ENCODE results near the gene CSHL1.
"Not testable (repeated sequence)": the region's sequence is repeated elsewhere in the genome, so short reads cannot be mapped to it uniquely, and the experiment has no call there.

Gene CSHL1

DNA sequence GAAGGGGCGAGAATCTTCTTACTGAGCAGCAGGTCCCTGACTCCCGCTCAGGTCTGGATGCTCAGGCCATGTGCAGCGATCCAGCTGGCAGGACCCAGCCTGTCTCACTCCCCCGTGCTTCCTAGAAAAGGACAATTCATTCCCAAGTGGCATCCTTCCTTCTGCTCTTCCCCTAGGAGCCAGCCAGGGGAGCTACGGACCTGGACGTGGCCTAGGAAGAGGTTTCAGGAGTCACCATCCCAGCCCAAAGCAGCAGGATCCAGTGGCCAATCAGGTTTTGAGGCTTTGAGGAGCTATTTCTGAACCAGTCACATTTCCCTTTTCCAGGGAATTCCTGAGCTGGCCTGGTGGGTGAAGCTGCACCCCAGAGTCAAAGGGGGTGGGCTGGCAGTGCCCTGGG, 28.8 kb upstream of the CSHL1 start:
- no peak for DNase-seq (ENCODE audit: low spot score)

DNA sequence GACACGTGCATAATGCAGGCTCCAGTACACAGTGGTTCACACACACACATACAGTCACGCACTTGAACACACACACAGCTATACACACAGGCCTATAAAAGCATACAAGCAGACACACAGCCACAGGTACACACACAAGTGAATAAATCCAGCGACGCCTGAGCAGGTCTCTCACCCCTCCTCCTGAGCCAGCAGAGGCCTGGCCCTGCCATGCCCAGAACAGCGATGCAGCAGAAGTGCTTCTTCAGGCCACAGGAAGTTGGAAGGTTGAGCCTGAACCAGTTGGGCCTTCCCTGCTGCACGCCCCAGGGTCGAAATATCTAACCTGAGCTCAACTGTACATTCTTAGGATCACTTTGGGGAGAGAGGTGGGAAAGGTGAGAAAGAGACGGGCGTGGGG, 28.3 kb upstream of the CSHL1 start:
- DNase-seq (ENCODE audit: low spot score): no peak

DNA sequence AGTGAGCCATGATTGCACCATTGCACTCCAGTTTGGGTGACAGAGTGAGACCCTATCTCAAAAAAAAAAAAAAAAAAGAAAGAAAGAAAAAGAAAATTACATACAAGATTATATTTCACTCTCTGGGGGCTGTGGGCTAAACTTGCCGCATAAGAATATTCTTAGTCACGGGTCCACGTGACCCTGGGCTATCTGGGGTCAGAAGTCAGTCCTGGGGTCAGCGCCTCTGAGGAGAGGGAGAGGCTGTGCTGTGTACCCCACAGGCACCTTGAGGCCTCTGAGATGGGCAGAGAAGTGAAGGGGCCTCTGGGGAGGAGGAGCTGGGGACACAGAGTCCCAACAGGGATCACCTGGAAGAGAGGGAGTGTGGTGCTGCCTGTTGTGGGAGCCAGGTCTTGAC, 26.9 kb upstream of the CSHL1 start:
- DNase-seq (ENCODE audit: low spot score): no peak

DNA sequence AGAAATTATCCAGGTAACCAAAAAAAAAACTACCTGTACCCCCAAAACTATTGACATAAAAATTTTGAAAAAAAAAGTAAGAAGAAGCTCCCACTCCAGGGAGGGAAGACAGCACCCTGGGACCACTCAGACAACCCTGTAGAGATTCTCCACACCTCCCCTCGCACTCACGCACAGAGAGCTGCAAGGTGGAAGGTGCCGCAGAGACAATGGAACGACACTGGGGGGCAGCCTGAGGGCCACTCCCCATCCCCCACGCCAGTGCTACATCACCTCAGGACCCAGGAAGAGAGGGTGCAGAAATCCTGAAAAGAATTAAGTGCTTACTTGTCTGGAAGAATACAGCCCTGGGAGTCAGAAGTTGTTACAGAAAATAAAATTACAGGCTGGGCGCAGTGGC, 26.3 kb upstream of the CSHL1 start:
- DNase-seq (ENCODE audit: low spot score): no peak

DNA sequence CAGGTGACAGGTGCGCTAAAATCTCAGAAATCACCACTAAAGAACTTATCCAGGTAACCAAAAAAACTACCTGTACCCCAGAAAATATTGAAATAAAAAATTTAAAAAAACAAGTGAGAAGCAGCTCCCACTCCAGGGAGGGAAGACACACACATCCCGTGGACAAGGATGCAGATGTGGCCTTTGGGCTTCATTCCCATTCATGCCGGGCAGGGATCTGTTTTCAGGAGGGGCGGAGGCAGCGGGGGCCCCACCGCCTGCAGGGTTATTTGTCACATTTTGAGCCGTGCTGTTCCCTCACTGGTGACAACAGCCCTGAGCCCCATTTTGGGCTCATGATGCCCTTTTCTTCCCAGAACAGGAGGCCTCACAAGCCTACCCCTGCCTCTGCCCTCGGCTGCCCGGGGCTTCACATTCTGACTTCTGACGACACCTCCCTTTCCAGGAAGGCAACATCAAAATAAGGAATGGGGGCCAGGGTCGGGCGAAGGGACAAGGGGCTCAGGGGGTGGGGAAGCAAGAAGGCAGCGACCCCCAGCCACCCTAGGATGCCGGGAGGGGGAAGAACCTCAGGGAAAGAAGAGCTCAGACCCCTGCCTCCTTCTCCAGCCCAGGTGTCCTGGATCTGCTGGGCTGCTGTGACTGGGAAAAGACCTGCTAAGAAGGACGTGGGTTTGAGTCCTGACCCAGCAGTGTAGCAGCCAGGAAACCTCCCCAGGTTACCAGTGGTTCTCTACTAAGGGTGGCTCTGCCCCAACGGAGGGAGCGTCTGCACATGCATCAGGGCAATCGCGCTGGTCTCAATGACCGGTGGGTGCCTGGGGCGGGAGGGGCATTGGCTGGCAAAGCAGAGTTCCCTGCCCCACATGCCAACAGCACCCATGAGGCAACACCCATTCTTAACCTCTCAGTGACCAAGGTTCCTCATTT, 23.4 kb upstream of the CSHL1 start:
- no peak for DNase-seq (ENCODE audit: low spot score)

DNA sequence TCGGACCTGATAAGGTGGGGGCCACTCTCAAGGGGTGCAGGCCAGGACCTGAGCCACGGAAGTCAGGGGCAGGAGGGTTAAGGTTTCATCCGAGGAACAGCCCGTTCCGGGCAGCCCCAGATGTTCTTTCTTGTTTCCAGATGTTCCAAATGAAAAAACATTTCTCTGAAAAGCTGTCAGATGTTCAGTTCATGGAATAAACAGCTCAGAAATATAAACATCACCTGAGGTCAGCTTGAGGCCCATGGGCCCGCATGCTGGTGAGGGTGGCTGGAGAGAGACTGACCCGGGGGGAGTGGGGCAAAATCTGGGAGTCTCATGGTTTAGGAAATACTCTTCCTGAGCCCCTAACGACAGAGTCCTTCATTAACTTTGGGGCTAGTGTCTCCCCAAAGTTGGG, 22.5 kb upstream of the CSHL1 start:
- no peak for DNase-seq (ENCODE audit: low spot score)

DNA sequence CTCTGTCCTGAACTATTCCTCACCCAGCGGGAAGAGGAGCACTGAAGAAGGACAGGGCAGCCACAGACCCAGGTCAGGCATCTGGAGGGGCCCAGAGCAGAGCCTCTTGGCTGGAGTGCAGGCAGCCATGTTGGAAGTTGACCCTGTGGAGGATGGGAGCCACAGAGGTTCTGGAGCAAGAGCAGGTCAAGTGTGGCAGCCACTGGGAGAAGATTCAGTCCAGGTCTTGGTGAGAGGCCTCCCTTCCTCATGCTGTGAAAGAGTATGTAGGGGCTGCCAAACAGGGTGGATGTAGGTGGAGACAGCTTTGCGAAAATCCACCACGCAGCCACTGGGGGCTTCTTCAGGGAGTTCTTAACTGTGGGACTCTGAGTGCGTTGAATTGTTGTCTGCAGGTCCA, 21.7 kb upstream of the CSHL1 start:
- no peak for DNase-seq (ENCODE audit: low spot score)

DNA sequence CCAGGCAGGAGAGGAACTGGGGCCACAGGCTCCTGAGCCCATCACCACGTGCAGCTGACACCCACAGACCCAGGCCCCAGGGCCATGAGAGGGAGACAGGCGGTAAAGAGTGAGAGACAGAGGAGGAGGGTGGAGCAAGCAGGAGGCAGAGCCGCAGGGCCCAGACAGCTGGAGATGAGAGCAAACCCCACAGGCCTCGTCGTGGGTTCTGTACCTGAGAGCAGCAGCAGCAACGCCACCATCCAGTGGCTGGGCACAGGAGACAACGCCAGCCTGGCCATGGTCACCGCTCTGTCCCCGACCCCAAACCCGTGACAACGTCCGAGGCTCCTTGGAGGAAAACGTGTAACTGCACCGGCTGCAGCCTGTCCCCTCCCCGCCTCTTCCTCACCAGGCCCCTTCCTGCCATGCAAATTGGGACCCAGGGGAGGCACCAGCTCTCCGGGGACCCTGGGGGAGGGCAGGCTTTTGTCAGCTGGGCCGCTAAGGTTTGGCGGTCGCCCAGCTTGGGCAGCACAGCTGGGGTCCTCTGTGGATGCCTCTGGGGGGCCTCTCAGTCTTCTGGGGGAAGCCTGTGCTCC, 21.0 kb upstream of the CSHL1 start, which contains the start of gene CD79B:
Gene CD79B (minus strand): TSS at position 351 of the 581 bp plus-strand sequence. CDS start 70 bp downstream, at position 281.
- DNase-seq (ENCODE audit: low spot score): no peak

DNA sequence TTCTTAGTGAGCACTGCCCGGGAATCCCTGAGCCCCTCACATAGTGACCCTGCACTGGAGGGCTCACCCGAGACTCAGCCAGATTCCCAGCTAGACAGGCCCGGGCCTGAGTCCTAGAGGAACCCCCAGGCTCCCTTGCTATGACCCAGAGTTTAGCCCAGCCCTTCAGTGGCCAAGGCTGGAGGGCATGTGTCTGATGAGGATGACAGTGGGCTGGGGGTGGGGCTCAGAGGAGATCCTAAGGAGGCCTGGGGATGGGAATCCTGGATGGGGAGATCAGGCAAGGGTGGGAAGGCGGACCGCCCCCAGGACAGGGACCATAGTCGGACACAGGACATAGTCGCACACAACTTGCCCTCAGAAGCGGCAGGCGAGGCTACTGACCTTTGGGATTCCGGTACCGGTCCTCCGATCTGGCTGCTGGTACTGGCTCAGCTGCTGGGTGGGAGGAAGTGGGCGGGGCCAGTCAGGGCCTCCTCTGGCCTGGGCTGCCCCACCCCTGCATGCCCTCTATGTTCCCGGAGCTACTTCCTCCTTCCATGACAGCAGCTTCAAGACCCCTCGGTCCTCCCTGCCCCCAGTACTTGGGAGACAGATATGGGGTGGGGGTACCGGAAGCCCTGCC, 20.0 kb upstream of the CSHL1 start:
- no peak for DNase-seq (ENCODE audit: low spot score)

DNA sequence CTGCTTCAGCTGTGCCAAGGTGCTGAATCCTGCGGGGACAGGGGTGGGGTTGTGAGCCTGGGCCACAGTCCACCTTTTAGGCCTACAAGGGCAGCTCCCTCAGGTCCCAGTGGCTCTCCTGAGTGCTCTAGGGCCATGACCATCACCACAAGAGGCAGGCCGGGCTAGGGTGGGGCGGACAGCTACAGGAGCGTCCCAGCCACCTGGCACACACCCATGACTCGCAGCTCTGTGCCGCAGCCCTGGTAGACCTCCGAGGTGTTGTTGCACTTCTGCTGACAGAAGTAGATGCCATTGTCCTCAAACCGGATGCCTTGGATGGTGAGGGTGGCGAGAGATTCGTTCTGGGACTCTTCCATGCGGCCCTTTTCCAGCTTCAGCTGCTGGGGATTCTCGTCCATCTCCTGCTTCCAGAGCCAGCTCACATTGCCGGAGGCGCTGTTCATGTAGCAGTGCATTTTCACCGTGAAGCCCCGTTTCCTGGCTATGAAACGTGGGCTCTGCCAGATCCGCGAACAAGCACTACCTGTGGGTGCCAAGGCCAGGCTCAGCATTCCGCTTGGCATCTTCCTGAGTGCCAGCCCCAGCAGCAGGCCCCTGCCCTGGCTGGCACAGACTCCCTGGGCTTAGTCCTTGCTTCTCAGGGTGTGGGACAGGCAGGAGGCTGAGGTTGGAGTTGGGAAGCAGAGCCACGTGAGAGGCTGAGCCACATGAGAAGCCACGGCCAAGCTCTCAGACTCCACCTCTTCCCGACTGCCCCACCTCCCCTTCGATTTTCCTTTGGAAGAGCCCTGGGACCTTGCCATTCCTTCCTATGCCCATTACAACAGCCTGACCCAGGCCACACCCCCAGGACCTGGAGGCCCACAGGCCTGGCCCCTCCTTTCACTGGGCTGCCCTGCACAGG, 19.1 kb upstream of the CSHL1 start:
- DNase-seq (ENCODE audit: low spot score): no peak

DNA sequence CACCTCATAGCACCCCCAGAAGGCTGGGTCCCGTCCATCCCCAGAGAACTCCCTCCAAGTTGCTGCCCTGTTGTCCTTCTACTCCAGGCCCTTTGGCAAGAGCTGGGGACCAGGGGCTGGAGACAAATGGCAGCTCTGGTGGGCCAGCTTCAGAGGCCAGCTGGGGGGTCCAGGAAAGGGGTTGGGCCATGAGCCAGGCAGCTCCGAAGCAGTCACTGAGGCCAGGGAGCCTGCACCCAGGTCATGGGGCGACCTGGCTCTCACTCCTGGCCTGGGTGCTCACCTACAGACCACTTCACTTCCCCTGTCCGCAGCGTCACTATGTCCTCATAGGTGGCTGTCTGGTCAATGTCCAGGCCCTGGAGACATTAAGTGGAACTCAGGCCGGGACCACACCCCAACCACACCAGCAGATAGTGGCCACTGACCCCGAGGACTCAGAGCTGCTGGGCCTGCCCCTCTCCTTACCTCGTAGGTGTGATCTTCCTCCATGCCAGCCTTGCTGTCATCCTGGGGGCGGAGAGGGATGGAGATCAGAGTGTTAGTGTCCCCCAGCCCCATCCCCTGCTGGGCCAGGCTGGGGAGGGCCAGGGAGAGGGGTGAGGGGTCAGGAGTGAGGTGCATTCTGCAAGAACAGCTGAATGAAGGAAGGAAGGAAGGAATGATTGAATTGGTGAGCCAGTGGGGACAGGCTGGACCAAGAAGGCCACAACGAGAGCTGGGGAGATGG, 18.1 kb upstream of the CSHL1 start:
- DNase-seq (ENCODE audit: low spot score): no peak

DNA sequence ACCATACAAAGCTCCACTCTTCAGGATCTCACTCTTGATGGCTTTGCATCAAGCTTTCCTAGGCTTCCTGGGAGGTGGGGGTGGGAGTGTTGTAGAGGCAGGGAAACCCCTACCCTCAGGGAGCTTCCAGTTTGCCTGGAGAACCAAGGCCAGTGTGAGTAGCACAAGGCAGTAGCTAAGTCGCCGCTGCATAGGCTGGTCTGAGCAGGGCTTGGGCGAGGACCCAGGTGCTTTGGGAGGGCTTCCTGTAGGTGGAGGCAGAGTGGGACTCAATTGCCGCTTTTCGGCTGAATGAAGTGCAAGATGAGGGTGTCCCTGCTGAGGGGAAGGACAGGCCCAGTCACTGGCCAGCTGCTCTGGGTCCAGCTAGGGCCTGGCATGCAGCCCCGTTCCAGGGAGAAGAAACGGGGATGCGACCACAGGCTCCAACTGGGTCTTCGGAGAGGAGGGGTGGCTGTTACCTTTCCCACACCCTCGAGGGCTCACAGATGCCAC, 17.2 kb upstream of the CSHL1 start:
- DNase-seq (ENCODE audit: low spot score): no peak

DNA sequence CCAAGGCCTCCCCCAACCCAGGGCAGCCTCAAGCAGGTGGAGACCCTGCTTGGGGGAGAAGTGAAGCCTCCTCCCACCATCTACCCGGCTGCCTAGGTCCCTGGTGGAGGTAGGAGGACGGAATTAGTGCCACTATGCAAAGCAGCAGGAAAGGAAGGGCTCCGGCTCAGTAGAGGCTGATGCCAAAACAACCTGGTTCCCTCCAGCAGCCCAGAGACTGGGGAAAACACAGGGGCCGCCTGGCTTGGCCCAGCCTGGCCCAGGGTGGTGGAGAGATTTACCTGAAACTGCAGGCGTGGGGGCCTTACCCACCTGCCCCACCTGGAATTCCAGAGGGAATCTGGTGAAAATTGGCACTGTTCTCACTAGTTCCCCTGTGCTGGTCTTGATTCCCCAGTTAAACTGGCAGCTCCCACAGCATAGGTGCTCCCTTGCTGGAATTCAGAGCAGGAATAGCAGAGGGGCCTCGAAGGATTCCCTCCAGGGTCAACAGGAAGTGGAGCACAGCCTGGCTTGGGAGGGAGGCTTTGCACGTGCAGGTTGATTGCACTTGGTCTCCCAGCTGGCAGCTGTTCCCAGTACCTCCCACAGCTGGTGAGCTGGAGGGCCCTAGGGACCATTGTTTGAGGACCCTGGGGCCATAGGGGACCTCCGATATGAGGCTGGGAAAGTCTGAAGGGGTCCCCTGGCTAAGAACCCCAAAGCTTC, 16.6 kb upstream of the CSHL1 start:
- DNase-seq (ENCODE audit: low spot score): no peak

DNA sequence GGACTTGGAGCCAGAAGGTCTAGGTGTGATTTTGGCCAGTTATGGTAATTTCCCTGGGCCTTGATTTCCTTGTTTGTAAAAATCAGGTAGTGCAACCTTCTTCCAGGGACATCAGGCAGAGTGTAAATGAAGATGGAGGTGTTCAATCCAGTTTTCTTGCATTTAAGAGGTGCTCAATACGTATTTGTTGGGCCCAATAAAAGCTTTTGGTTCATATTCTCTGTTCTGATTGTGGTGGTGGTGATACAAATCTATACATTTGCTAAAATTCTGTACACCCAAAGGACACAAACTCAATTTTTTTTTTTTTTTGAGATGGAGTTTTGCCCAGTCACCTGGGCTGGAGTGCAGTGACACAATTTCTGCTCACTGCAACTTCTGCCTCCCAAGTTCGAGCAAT, 15.1 kb upstream of the CSHL1 start:
- DNase-seq (ENCODE audit: low spot score): no peak

DNA sequence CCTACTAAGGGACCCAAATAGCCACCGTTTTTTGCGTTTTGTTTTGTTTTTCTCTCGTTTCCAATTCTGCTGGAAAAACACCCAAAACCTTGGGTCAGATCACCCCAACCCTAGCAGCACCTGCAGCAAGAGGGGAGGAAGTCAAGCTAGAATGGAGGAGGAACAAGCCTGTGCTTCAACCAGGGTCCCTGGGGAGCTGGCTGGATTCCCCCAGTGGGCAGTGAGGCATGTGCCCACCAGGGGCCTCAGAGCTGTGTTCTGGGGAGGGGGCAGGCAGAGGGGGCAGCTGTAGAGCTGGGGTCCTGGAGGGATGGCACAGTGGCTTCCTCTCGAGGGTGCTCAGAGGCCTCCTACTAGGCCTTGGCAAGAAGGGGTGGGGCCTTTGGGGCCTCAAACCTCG, 14.6 kb upstream of the CSHL1 start:
- no peak for DNase-seq (ENCODE audit: low spot score)

DNA sequence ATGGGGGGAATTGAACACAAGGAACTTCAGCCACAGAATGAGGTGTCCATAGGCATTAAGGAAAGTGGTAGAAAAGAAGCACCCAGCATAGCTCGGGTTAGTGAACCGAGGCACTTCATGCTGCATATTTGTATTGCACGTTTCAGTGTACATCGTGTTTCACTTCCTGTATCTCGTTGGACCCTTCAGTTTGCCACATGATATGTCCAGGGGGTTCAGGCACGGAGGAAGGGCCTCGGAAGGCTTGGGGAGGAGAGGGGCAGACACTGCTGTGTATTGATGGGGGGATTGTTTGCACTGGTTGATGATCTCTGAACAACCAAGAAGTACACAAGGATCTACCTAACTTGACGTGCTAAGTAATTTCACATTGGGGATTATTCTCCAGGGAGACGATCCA, 11.3 kb upstream of the CSHL1 start:
- DNase-seq (ENCODE audit: low spot score): not testable (repeated sequence)

DNA sequence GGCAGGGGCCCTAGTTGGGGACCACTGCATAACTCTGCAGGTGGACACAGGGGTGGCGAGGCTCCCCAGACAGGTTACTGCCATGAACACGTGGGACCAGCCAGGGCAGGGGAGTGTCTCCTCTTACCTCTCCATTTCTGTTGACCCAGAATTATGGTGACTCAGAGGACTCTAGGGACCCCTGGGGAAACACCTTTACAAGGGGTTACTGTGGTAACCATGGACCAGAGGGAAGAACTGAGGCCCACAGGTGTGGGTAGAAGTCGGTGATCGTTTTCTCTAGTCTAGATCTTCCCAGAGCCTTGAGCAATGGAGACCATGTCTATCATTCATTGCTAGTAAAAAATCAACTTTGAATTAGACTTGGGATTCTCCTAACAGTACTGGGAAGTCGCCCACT, 9.7 kb upstream of the CSHL1 start:
- not testable (repeated sequence) for DNase-seq (ENCODE audit: low spot score)

DNA sequence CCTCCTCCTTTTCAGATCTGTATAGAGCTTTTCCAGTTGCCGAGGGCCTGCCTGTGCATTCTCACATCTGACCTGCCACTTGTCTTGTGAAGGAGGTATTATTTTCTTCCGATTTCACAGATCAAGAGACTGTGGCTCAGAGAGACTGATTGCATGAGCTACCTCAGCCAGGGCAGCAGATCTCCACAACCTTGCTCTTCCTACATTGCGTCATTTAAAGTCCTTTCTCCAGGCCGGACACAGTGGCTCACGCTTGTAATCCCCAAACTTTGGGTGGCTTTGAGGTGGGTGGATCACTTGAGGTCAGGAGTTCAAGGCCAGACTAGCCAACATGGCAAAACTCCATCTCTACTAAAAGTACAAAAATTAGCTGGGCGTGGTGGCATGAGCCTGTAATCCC, 9.0 kb upstream of the CSHL1 start:
- peak; percentile 21 for DNase-seq (ENCODE audit: low spot score)

DNA sequence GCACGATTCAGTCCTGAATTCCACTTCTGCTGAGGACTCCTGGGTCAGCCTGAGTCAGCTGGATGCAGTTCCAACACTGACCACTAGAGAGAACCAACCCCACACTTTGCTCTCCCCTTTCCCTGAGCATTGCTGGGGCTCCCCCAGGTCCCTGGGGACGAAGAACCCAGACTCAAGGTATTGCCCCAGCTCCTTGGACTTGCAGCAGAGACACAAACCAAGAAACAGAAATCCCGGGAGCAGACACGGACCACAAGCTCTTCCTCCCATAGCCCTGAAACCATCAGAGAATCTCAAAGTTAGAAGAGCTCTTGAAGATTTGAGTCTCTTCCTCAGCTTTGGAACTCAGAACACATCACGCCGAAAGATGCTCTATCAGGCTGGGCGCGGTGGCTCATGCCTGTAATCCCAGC, 8.3 kb upstream of the CSHL1 start:
- DNase-seq (ENCODE audit: low spot score): peak; percentile 69

DNA sequence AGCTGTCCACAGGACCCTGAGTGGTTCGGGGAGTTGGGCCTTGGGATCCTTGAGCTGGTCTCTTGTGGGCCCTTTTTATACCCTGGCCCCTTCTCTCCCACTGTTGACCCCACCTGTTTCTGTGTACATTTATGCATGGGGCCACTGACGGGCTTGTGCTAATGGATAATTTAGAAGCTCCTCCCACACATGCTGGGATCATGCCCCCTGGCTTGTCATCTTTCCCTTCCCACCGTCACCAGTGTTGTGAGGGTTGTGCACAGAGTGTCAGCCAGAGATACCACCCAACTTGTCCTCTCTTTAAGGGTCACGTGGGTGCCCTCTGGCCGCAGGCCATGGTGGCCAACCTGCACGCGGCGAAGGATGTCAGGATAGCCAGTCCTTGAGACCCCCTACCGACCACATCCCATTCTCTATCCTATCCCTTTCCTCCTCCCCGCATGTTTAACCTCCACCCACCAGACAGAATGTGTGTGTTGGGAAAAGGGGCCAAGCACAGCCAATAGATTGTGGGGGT, 7.8 kb upstream of the CSHL1 start, which contains the start of gene GH1:
Gene GH1 (minus strand): TSS at position 51 of the 517 bp plus-strand sequence. CDS start 63 bp downstream, outside the sequence.
- DNase-seq (ENCODE audit: low spot score): not testable (repeated sequence)
